ENCODE measurements around the gene MED4. TPM values are rescaled to one million over a fixed set of nuclear protein-coding genes. Genes with fewer than 3 reads are reported as not detected.

The MED4 gene
- total and polyA plus RNA-seq, 2 experiments from 2014 or later: 29.0 to 92.5 TPM

DNA sequence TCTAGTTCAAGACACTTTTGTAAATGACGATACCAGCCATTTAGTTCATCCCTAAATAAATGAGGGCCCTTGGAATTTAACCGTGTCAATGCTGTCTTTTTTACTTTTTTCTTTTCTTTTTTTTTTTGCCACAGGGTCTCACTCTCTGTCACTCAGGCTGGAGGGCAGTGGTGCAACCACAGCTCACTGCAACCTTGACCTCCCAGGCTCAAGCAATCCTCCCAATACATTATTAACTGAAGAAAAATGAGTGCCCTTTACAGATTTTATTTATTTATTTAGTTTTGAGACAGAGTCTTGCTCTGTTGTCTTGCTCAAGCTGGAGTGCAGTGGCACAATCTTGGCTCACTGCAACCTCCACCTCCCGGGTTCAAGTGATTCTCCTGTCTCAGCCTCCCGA, 2.9 kb upstream of the MED4 start (continued):
- TF ChIP-seq, protein P1, sequence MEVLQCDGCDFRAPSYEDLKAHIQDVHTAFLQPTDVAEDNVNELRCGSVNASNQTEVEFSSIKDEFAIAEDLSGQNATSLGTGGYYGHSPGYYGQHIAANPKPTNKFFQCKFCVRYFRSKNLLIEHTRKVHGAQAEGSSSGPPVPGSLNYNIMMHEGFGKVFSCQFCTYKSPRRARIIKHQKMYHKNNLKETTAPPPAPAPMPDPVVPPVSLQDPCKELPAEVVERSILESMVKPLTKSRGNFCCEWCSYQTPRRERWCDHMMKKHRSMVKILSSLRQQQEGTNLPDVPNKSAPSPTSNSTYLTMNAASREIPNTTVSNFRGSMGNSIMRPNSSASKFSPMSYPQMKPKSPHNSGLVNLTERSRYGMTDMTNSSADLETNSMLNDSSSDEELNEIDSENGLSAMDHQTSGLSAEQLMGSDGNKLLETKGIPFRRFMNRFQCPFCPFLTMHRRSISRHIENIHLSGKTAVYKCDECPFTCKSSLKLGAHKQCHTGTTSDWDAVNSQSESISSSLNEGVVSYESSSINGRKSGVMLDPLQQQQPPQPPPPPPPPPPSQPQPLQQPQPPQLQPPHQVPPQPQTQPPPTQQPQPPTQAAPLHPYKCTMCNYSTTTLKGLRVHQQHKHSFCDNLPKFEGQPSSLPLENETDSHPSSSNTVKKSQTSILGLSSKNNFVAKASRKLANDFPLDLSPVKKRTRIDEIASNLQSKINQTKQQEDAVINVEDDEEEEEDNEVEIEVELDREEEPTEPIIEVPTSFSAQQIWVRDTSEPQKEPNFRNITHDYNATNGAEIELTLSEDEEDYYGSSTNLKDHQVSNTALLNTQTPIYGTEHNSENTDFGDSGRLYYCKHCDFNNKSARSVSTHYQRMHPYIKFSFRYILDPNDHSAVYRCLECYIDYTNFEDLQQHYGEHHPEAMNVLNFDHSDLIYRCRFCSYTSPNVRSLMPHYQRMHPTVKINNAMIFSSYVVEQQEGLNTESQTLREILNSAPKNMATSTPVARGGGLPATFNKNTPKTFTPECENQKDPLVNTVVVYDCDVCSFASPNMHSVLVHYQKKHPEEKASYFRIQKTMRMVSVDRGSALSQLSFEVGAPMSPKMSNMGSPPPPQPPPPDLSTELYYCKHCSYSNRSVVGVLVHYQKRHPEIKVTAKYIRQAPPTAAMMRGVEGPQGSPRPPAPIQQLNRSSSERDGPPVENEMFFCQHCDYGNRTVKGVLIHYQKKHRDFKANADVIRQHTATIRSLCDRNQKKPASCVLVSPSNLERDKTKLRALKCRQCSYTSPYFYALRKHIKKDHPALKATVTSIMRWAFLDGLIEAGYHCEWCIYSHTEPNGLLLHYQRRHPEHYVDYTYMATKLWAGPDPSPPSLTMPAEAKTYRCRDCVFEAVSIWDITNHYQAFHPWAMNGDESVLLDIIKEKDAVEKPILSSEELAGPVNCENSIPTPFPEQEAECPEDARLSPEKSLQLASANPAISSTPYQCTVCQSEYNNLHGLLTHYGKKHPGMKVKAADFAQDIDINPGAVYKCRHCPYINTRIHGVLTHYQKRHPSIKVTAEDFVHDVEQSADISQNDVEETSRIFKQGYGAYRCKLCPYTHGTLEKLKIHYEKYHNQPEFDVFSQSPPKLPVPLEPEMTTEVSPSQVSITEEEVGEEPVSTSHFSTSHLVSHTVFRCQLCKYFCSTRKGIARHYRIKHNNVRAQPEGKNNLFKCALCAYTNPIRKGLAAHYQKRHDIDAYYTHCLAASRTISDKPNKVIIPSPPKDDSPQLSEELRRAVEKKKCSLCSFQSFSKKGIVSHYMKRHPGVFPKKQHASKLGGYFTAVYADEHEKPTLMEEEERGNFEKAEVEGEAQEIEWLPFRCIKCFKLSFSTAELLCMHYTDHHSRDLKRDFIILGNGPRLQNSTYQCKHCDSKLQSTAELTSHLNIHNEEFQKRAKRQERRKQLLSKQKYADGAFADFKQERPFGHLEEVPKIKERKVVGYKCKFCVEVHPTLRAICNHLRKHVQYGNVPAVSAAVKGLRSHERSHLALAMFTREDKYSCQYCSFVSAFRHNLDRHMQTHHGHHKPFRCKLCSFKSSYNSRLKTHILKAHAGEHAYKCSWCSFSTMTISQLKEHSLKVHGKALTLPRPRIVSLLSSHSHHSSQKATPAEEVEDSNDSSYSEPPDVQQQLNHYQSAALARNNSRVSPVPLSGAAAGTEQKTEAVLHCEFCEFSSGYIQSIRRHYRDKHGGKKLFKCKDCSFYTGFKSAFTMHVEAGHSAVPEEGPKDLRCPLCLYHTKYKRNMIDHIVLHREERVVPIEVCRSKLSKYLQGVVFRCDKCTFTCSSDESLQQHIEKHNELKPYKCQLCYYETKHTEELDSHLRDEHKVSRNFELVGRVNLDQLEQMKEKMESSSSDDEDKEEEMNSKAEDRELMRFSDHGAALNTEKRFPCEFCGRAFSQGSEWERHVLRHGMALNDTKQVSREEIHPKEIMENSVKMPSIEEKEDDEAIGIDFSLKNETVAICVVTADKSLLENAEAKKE (CRISPR knock-in tag; IDR thresholded peaks at IDR 0.05): no peak
- TF ChIP-seq, protein P2, sequence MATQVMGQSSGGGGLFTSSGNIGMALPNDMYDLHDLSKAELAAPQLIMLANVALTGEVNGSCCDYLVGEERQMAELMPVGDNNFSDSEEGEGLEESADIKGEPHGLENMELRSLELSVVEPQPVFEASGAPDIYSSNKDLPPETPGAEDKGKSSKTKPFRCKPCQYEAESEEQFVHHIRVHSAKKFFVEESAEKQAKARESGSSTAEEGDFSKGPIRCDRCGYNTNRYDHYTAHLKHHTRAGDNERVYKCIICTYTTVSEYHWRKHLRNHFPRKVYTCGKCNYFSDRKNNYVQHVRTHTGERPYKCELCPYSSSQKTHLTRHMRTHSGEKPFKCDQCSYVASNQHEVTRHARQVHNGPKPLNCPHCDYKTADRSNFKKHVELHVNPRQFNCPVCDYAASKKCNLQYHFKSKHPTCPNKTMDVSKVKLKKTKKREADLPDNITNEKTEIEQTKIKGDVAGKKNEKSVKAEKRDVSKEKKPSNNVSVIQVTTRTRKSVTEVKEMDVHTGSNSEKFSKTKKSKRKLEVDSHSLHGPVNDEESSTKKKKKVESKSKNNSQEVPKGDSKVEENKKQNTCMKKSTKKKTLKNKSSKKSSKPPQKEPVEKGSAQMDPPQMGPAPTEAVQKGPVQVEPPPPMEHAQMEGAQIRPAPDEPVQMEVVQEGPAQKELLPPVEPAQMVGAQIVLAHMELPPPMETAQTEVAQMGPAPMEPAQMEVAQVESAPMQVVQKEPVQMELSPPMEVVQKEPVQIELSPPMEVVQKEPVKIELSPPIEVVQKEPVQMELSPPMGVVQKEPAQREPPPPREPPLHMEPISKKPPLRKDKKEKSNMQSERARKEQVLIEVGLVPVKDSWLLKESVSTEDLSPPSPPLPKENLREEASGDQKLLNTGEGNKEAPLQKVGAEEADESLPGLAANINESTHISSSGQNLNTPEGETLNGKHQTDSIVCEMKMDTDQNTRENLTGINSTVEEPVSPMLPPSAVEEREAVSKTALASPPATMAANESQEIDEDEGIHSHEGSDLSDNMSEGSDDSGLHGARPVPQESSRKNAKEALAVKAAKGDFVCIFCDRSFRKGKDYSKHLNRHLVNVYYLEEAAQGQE (IDR thresholded peaks at IDR 0.05; ENCODE audit: unreplicated experiment): no peak
- TF ChIP-seq ZNF114 (CRISPR knock-in tag; IDR thresholded peaks at IDR 0.05) (no peak), STAT1 (IDR thresholded peaks at IDR 0.05; ENCODE audit: unreplicated experiment) (no peak), EZH2phosphoT487 (IDR thresholded peaks at IDR 0.05; ENCODE audit: unreplicated experiment) (no peak), JUNB (IDR thresholded peaks at IDR 0.05; ENCODE audit: unreplicated experiment) (no peak), CREB1 (CRISPR knock-in tag; IDR thresholded peaks at IDR 0.05; ENCODE audit: low read depth) (no peak), EZH2 (IDR thresholded peaks at IDR 0.05; ENCODE audit: low read depth, unreplicated experiment) (no peak), ZNF331 (CRISPR knock-in tag; IDR thresholded peaks at IDR 0.05; ENCODE audit: low read depth) (no peak)
- TF ChIP-seq, protein P3, sequence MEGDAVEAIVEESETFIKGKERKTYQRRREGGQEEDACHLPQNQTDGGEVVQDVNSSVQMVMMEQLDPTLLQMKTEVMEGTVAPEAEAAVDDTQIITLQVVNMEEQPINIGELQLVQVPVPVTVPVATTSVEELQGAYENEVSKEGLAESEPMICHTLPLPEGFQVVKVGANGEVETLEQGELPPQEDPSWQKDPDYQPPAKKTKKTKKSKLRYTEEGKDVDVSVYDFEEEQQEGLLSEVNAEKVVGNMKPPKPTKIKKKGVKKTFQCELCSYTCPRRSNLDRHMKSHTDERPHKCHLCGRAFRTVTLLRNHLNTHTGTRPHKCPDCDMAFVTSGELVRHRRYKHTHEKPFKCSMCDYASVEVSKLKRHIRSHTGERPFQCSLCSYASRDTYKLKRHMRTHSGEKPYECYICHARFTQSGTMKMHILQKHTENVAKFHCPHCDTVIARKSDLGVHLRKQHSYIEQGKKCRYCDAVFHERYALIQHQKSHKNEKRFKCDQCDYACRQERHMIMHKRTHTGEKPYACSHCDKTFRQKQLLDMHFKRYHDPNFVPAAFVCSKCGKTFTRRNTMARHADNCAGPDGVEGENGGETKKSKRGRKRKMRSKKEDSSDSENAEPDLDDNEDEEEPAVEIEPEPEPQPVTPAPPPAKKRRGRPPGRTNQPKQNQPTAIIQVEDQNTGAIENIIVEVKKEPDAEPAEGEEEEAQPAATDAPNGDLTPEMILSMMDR (conservative IDR thresholded peaks at IDR 0.05; ENCODE audit: low read depth in 2 of 2): no peak
